K562 (cell line): Measurements from ENCODE around the gene LTN1. TPM values are rescaled to one million over a fixed set of nuclear protein-coding genes. Genes with fewer than 3 reads are reported as not detected.

Experiments
- ATAC-seq: fragments of 200-7000 bp; cut with Tn5 transposase; 3 replicates; pipeline ENCODE4 v1.9.1; 2020; ENCODE audit warnings: moderate library complexity
- BruUV-seq: library from RNA; stranded (reverse); fragments of 400-500 nt; replicated peaks from 2 replicates; lab custom pipeline; 2021; lab: Mats Ljungman, UMichigan
- CTCF ChIA-PET: fragments of 300-600 bp; formaldehyde crosslinking; extraction: SDS; loops from one replicate; lab custom pipeline; 2021; ENCODE audit warnings: low intra/inter-chr PET ratio; lab: Yijun Ruan, JAX
- POLR2A ChIA-PET: fragments of 300-600, 350-650 bp; sonication (Branson Sonifier 250); formaldehyde crosslinking; extraction: SDS; loops from one replicate; lab custom pipeline; 2021; ENCODE audit warnings: antibody characterized with exemption, inconsistent platforms; lab: Yijun Ruan, JAX
- DNase-seq, 4 experiments: peaks; one replicate each; pipeline versions ENCODE4 v3.0.0 to v3.0.0-alpha.2; 2011 to 2018; ENCODE audit warnings: low spot score in 3 of 4, mixed read lengths in 3 of 4; ENCODE audit errors: extremely low read depth in 1 of 4
- FAIRE-seq: peaks from 2 replicates; lab custom pipeline; 2011; peaks lifted over from hg19 to GRCh38; lab: Jason Lieb, UNC
- H2AFZ ChIP-seq: 2 replicates; pipeline ENCODE4 v1.6.0; 2011; ENCODE audit warnings: low read depth, low read length, control low read depth, inconsistent platforms
- H3K27ac ChIP-seq: fragments of 200-600 bp; 3 replicates; pipeline ENCODE4 v1.8.0; 2011; ENCODE audit warnings: low read depth, mild to moderate bottlenecking, control low read depth, inconsistent platforms, low read length, moderate library complexity, mixed read lengths; ENCODE audit errors: extremely low read depth
- H3K27me3 ChIP-seq, 2 experiments: fragments of 300-600 bp in 1 of 2; 2 replicates in 1 of 2; 3 replicates in 1 of 2; pipeline versions ENCODE4 v1.6.0 to v1.8.0; 2011; ENCODE audit warnings: inconsistent platforms in 2 of 2, low read length in 2 of 2, mild to moderate bottlenecking in 1 of 2, mixed read lengths in 1 of 2, moderate library complexity in 1 of 2; ENCODE audit not compliant: control insufficient read depth in 2 of 2, insufficient read depth in 2 of 2
- H3K36me3 ChIP-seq: fragments of 300-600 bp; 3 replicates; pipeline ENCODE4 v1.8.0; 2011; ENCODE audit warnings: mild to moderate bottlenecking, low read length, inconsistent platforms; ENCODE audit not compliant: control insufficient read depth, insufficient read depth
- H3K4me1 ChIP-seq, 2 experiments: fragments of 200-600 bp in 1 of 2; replicated peaks in 1 of 2; 2 replicates in 1 of 2; 3 replicates in 1 of 2; pipeline versions ENCODE4 v1.5.1 to v1.8.0; 2011; ENCODE audit warnings: inconsistent platforms in 2 of 2, low read length in 2 of 2, mild to moderate bottlenecking in 1 of 2, mixed read lengths in 1 of 2, moderate library complexity in 1 of 2; ENCODE audit not compliant: control insufficient read depth in 2 of 2, insufficient read depth in 2 of 2
- H3K4me2 ChIP-seq: 2 replicates; pipeline ENCODE4 v1.6.1; 2011; ENCODE audit warnings: low read length, control low read depth, inconsistent platforms, mixed read lengths; ENCODE audit not compliant: insufficient read depth
- H3K4me3 ChIP-seq: fragments of 200-600 bp; sonication (generic), shearing (Covaris generic); 2 replicates; pipeline ENCODE4 v1.5.1; 2016; ENCODE audit warnings: control low read depth, inconsistent platforms
- H3K79me2 ChIP-seq: fragments of 200-600 bp; 3 replicates; pipeline ENCODE4 v1.8.0; 2011; ENCODE audit warnings: low read length, inconsistent platforms; ENCODE audit not compliant: control insufficient read depth, insufficient read depth
- H3K9ac ChIP-seq, 2 experiments: 2 replicates each; pipeline versions ENCODE4 v1.6.0 to v1.6.1; 2011; ENCODE audit warnings: low read depth in 2 of 2, low read length in 2 of 2, control low read depth in 1 of 2, inconsistent platforms in 1 of 2, mild to moderate bottlenecking in 1 of 2, mixed read lengths in 1 of 2; ENCODE audit not compliant: insufficient read depth in 1 of 2
- H3K9me1 ChIP-seq: one replicate; pipeline ENCODE4 v1.6.0; 2011; ENCODE audit warnings: inconsistent platforms, mild to moderate bottlenecking, low read length, moderate library complexity; ENCODE audit not compliant: control insufficient read depth, insufficient read depth
- H3K9me3 ChIP-seq: replicated peaks from 2 replicates; pipeline ENCODE4 v1.5.1; 2011; ENCODE audit warnings: low read depth, low read length, inconsistent platforms; ENCODE audit not compliant: control insufficient read depth, insufficient read depth
- H4K20me1 ChIP-seq: replicated peaks from 2 replicates; pipeline ENCODE4 v1.6.1; 2011; ENCODE audit warnings: low read length, inconsistent platforms, mixed read lengths; ENCODE audit not compliant: control insufficient read depth, insufficient read depth
- CTBP1 ChIP-seq: fragments of 450-650 bp; IDR thresholded peaks from 2 replicates; pipeline ENCODE4 v1.6.1; 2016; ENCODE audit warnings: borderline replicate concordance
- NFATC3 ChIP-seq: fragments of 450-650 bp; IDR thresholded peaks from 2 replicates; pipeline ENCODE4 v1.6.1; 2017; ENCODE audit warnings: mild to moderate bottlenecking
- SNIP1 ChIP-seq: fragments of 450-650 bp; IDR thresholded peaks from 2 replicates; pipeline ENCODE4 v1.7.1; 2017; ENCODE audit warnings: low read depth, mild to moderate bottlenecking
- YY1 ChIP-seq, 3 experiments: IDR thresholded peaks; 2 replicates each; pipeline ENCODE4 v1.6.1; 2011; ENCODE audit warnings: low read length in 2 of 3, mild to moderate bottlenecking in 2 of 3, moderate library complexity in 2 of 3, borderline replicate concordance in 1 of 3, control low read depth in 1 of 3, low read depth in 1 of 3; ENCODE audit not compliant: insufficient read depth in 3 of 3, insufficient replicate concordance in 2 of 3, control insufficient read depth in 1 of 3, insufficient read length in 1 of 3; ENCODE audit errors: extremely low read depth in 1 of 3
- ZNF217 ChIP-seq: sonication (generic); formaldehyde crosslinking; IDR thresholded peaks from 2 replicates; pipeline ENCODE4 v1.8.0; 2022; ENCODE audit warnings: mild to moderate bottlenecking, missing genetic modification reagents
- WGBS: fragments of 100-300 bp; shearing (Covaris generic); methylation state at CpG from one replicate; pipeline ENCODE4 v1.1.6; 2016; ENCODE audit warnings: low coverage, mixed read lengths; ENCODE audit not compliant: insufficient coverage; ENCODE audit errors: missing lambda C conversion rate; 5-methylcytosine and 5-hydroxymethylcytosine counted together
- in situ Hi-C: fragments of 300-500 bp; cut with MboI; formaldehyde crosslinking; loops from 4 replicates; pipeline ENCODE4 v1.15.0; 2018; ENCODE audit warnings: inconsistent platforms, mixed read lengths
- intact Hi-C: fragments of 100-400 bp; cut with micrococcal nuclease; formaldehyde crosslinking; loops from 2 replicates; pipeline ENCODE4 v1.14.2; 2022
- polyA plus RNA-seq, 8 experiments: library from polyadenylated mRNA; depleted of rRNA in 4 of 8; stranded (reverse) in 5 of 8; unstranded in 3 of 8; fragments of >200 nt; fragmentation: Nextera tagmentation in 2 of 8; fragmentation: Illumina TruSeq in 1 of 8; extraction: Ambion mirVana in 2 of 8; extraction: Trizol in 1 of 8; gene quantifications; 2 replicates each; pipeline versions ENCODE4 v1.2.1 to v1.2.3, GENCODE V29; 2011 to 2014; ENCODE audit warnings: inconsistent platforms in 1 of 8, missing spikeins in 1 of 8
- total RNA-seq, 7 experiments: library from RNA; depleted of rRNA in 6 of 7; stranded (reverse); fragments of >200 nt in 6 of 7; fragmentation: Illumina TruSeq in 2 of 7; extraction: Trizol in 2 of 7; gene quantifications; 2 replicates each; pipeline versions ENCODE4 v1.2.1 to v1.2.3, GENCODE V29; 2011 to 2021; ENCODE audit warnings: low replicate concordance in 1 of 7

LTN1 gene
- total and polyA plus RNA-seq, 9 of the 15 experiments (the other 6 are each of a cell fraction or from before 2014, with no cell fraction given): 15.7 to 49.6 (median 28.7) TPM

DNA sequence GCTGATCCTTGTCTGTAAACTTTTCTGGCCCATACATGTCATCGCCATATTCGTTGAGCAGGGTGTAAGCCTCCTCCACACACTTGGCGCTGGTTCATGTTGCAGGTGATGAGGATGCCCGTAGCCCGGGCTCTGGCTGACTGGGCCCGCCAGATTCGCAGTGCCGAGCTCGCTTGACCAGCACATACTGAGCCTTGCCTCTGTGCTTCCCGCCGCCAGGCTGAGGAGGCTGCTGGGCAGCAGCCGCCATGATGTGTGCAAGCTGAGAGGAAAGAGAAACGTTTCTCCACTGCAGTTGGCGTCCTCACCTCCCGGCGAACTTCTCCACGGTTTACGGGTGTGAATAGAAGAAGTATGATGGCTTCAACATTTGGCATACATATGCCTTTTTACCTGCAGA, 89.2 kb downstream of the LTN1 start:
- peak overlapping the region; percentile 81 for H2AFZ ChIP-seq
- H4K20me1 ChIP-seq: no peaks in the 10 kb centered on the region
- WGBS: 6% methylated on average over 18 of the region's 18 CpGs
- no peak overlapping the region for H3K27ac ChIP-seq
- intact Hi-C loops: no loop called here
- peak overlapping the region; percentile 7; the same call in 1 of the 2 replicates for H3K4me3 ChIP-seq
- H3K36me3 ChIP-seq: no peaks in the 10 kb centered on the region
- no peaks in the 10 kb centered on the region for H3K9me3 ChIP-seq
- no peaks in the 10 kb centered on the region for H3K9me1 ChIP-seq
- H3K9ac ChIP-seq: peak overlapping the region in 1 of 2 experiments; percentile 68; a peak in 2 of 4 replicates
- in situ Hi-C loops: no loop called here
- ChIA-PET CTCF (no interaction called here), POLR2A (interaction anchor here (2.0 to 3.3 kb wide), 2 partner anchors 11 to 16 kb away, joined by 7 to 20 read pairs; no protein-coding TSS in a partner anchor)
- peak in 1 of 3 experiments; percentile 72 for TF ChIP-seq YY1 (IDR thresholded peaks at IDR 0.05; ENCODE audit: borderline replicate concordance in 1 of 3, control insufficient read depth in 1 of 3, extremely low read depth in 1 of 3, insufficient read depth in 3 of 3, insufficient read length in 1 of 3, insufficient replicate concordance in 2 of 3, low read depth in 1 of 3, low read length in 2 of 3)
- peak; percentile 42; the same call in 1 of the 2 replicates for TF ChIP-seq SNIP1
- TF ChIP-seq ZNF217 (CRISPR knock-in tag): no peak
- peak; percentile 82; the same call in 1 of the 2 replicates for TF ChIP-seq NFATC3
- TF ChIP-seq CTBP1: peak; percentile 17; the same call in 1 of the 2 replicates
- TF ChIP-seq, all 486 proteins: peak for 4
- H3K4me2 ChIP-seq: peak overlapping the region; percentile 67
- DNase-seq (peak in 1 of 4 experiments; percentile 20), FAIRE-seq (no peak), ATAC-seq (peak; percentile 64)
- BruUV-seq: no TSS peak
- H3K4me1 ChIP-seq: peaks cover 0 to 4% of the 10 kb centered on the region in 2 experiments; a peak in 1 of 5 replicates
- H3K79me2 ChIP-seq: no peaks in the 10 kb centered on the region
- H3K27me3 ChIP-seq: peaks cover 12 to 16% of the 10 kb centered on the region in 2 experiments; a peak in 4 of 5 replicates
